ENCODE measurements around the gene CST5. TPM values are rescaled to one million over a fixed set of nuclear protein-coding genes. Genes with fewer than 3 reads are reported as not detected.

The CST5 gene
- total and polyA plus RNA-seq, 10 of the 15 experiments (the other 5 are each of a cell fraction or from before 2014, with no cell fraction given) = not detected

GRCh38 chr20:23879811-23880374, 345 bp upstream of the CST5 start (continued):
- TF ChIP-seq BRCA1 (IDR thresholded peaks at IDR 0.05; ENCODE audit: low read depth, low read length) = no peak
- no peak for TF ChIP-seq POLR2AphosphoS5 (IDR thresholded peaks at IDR 0.05; ENCODE audit: low read length)
- TF ChIP-seq NR2C1 (IDR thresholded peaks at IDR 0.05) = no peak
- no peak for TF ChIP-seq RAD21 (IDR thresholded peaks at IDR 0.05; ENCODE audit: insufficient read depth, low read depth, low read length)
- TF ChIP-seq HDGF (IDR thresholded peaks at IDR 0.05) = no peak
- no peak for TF ChIP-seq ZBTB33 (IDR thresholded peaks at IDR 0.05)
- TF ChIP-seq TCF12 (IDR thresholded peaks at IDR 0.05; ENCODE audit: low read depth, low read length) = no peak

- H3K27me3 ChIP-seq (replicated peaks in 1 of 2; ENCODE audit: control insufficient read depth in 2 of 2, insufficient read depth in 2 of 2, low read length in 1 of 2) = peaks cover 2 to 3% of the 10 kb centered on the region in 2 experiments; a peak in 3 of 4 replicates
- no peak overlapping the region for H2AFZ ChIP-seq (ENCODE audit: control insufficient read depth, low read depth, low read length)
- BruUV-seq (replicated peaks) = no TSS peak
- no peak for FAIRE-seq
- no peak overlapping the region for H3K9ac ChIP-seq (ENCODE audit: control insufficient read depth, insufficient read depth, low read length)
- no peaks in the 10 kb centered on the region for H3K79me2 ChIP-seq (ENCODE audit: control insufficient read depth, insufficient read depth, low read length)
- intact Hi-C loops (cut with micrococcal nuclease; ENCODE audit: unreplicated experiment) (no loop called here), in situ Hi-C loops (cut with MboI) (no loop called here)
- 6% methylated on average over 7 of the region's 7 CpGs for WGBS (ENCODE audit: insufficient coverage, insufficient replicate concordance, low lambda C conversion rate, missing lambda C conversion rate)
- no peak for ATAC-seq
- no peaks in the 10 kb centered on the region for H3K36me3 ChIP-seq (ENCODE audit: control insufficient read depth in 2 of 2, insufficient read depth in 2 of 2, low read length in 1 of 2)
- no peak overlapping the region for H3K27ac ChIP-seq (ENCODE audit: control insufficient read depth, insufficient read depth)
- no peaks in the 10 kb centered on the region for H3K4me1 ChIP-seq (ENCODE audit: control insufficient read depth, insufficient read depth, low read length)
- H3K4me2 ChIP-seq (ENCODE audit: control insufficient read depth, insufficient read depth) = no peak overlapping the region
- H4K20me1 ChIP-seq (ENCODE audit: control insufficient read depth, insufficient read depth) = no peaks in the 10 kb centered on the region
- ChIA-PET RAD21 (ENCODE audit: unreplicated experiment) (no interaction called here), SMC1A (ENCODE audit: uncharacterized antibody, unreplicated experiment) (no interaction called here), CTCF (no interaction called here), POLR2A (no interaction called here)
- TF ChIP-seq DPF2 (IDR thresholded peaks at IDR 0.05) (no peak), SRF (IDR thresholded peaks at IDR 0.05; ENCODE audit: low read depth in 2 of 2, low read length in 2 of 2) (no peak), ELK1 (IDR thresholded peaks at IDR 0.05; ENCODE audit: low read depth, low read length) (no peak), TCF12 (IDR thresholded peaks at IDR 0.05; ENCODE audit: low read depth, low read length) (no peak), KAT2A (conservative IDR thresholded peaks at IDR 0.05; ENCODE audit: control insufficient read depth, low read depth, low read length) (no peak), SIN3A (IDR thresholded peaks at IDR 0.05; ENCODE audit: low read depth, low read length) (no peak), SP1 (IDR thresholded peaks at IDR 0.05; ENCODE audit: low read depth, low read length) (no peak), PAX5 (IDR thresholded peaks at IDR 0.05; ENCODE audit: borderline replicate concordance, low read depth, low read length) (no peak), ATF7 (IDR thresholded peaks at IDR 0.05; ENCODE audit: low read depth) (no peak), PBX3 (IDR thresholded peaks at IDR 0.05; ENCODE audit: insufficient replicate concordance, low read depth, low read length) (no peak)
- no peak for DNase-seq (ENCODE audit: low read depth, low spot score)
- H3K4me3 ChIP-seq = no peak overlapping the region
- H3K9me3 ChIP-seq (replicated peaks; ENCODE audit: control insufficient read depth, insufficient read depth, low read length) = no peaks in the 10 kb centered on the region
Measured at GRCh38 chr20:23878787-23879186, 761 bp downstream of the CST5 start.
